GM19351 (cell line): Measurements from ENCODE around the gene FANCI.

Source experiments
- ATAC-seq: cut with Tn5 transposase; IDR thresholded peaks from one replicate; pipeline ENCODE4 v1.9.1; 2021; ENCODE audit warnings: mild to moderate bottlenecking, moderate library complexity; ENCODE audit not compliant: unreplicated experiment

FANCI gene

DNA sequence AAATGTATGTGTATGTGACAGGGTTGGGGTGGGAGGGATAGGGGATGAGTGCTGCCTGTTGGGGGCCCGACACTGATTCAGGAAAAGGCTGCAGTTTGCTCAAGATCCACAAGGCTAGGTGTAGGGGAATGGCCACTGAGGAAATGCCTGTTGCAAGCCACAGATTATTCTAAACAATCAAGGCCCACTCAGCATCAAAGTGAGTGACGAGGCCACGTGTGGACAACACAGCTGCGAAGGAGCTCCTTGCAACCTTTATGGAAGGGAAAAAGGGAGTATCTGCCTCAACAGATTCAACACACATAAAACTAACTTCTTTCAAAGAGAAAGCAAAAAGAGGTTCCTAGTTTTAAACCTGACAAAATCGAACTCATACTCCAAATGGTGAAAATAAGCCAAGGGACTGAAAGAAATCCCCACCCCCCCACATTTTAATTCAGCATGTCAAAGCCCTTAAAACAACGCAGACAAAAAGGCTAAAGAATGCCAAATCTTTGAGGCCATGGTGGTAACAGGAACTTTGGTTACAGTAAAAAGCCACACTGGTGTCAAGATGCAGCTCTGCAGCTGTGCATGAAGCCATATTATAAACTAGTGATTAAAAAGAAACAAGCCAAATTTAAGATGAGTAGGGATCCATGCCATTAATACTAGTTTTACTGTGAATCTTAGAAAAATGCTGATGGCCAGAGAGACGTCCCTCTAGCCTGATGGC, 87.3 kb downstream of the FANCI start:
- no peak for ATAC-seq

DNA sequence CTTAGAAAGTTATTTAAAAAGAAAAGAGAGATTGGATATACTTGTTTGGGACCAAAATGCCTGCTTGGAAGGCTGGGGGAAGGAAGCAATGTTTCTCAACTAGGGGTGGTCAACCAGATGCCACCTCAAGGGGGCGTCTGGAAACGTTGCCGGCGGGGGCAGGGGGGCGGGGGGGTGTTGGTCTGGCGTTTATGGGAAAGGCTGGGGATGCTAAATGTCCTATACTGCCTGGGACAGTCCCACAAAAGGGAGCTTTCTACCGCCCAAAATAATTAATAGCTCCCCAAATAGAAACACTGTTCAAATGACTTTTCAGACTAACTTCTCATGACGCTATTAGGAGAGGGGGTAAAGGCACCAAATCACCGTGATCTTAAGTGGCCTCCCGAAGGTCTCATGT, 88.7 kb downstream of the FANCI start:
- ATAC-seq: no peak

DNA sequence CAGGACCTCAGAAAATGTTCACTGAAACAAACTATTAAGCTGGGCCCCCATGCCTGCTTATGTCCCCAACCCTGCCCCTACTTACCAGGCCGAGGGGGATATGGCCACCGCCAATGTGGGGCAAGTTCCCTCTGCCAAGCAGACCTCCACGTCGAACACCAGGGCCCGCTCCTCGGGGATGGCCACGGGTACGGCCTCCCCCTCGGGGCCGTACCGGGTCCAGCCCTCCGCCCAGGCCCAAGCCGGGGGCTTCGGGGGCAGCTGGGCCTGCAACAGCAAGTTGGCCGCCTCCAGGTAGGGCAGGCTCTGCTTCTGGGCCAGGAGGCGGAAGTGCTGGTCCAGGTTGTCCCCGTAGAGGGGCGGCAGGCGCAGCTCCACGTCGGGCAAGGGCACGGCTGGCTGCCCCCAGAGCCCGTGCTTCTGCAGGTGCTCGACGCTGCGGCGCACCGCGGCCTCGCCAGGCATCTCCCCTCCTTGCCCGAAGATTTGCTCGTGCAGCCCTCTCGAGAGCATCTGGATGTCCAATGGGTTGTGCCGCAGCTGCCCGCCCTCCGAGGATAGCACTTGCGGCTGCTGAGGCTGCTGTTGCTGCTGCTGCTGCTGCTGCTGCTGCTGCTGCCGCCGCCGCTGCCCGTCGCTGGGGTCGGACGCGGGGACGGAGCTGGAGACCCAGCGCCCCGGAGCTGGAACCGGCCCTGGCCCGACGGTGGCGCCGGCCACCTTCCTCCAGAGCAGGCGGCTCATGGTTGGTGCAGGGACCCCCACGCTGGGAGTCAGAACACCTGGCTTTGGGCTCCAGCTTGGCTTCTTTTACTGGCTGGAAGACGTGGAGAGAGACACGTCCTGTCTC, 89.5 kb downstream of the FANCI start:
- no peak for ATAC-seq

DNA sequence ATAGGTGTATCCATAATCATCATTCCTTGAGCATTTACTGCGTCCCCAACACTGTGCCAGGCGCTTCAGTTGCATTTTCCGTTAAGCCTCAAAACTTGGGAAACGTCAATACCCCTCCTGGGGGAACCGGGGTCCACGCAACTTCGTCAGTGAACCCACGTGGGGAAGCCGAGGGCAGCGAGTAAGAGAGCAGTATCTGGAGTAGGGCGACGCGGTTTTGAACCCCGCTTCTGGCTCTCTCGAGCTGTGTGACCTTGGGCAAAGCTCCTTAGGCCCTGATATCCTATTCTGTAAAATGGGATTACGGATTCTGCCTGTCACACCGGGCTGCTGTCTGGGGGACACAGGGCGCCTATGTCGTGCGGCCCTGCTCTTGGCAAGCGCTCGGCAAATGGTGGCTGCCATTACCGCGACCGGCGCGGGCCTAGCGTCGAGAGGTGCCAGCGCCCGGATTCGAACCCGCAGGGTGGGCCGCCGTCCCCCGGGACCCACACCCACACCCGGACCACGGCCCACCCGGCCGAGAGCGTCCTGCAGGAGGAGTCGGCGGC, 90.3 kb downstream of the FANCI start:
- peak; percentile 0 for ATAC-seq

DNA sequence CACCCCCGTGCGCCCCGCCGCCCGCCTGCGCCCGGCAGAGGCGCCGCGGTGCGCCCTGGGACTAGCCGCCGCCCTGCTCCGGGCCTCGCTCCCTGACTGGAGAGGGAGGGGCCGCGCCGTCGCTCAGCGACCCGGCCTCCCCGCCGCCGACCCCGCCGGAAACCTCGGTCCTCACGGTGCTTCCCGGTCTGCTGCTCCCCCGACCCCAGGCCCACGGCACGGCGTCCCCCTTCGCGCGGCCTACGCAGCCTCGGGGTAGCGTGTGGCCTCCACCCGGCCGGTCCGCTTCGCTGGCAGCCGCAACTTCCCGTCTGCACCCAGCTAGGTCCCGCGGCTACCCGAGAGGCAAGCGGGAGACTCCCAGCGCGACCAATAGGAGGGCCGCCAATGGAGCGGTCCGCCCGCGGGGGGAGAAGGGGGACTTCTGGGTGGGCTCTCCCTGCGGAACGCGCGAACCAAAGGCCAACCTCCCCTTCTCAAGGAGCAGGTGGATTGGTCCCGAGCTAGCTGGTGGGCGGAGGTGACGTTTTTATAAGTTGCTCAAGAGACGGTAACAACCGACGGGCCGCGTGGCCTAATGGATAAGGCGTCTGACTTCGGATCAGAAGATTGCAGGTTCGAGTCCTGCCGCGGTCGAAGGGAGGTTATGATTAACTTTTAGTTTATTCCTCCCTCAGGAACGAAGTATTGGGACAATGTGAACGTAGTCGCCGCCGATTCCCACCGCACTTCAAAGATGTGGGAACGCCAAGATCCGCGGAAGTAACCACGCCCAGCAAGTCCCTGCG, 90.9 kb downstream of the FANCI start, which contains the start of gene POLG:
TSS of gene POLG (minus strand) at position 315 of the 788 bp plus-strand sequence. CDS start 1,070 bp downstream, outside the sequence.
- ATAC-seq: peak; percentile 89

DNA sequence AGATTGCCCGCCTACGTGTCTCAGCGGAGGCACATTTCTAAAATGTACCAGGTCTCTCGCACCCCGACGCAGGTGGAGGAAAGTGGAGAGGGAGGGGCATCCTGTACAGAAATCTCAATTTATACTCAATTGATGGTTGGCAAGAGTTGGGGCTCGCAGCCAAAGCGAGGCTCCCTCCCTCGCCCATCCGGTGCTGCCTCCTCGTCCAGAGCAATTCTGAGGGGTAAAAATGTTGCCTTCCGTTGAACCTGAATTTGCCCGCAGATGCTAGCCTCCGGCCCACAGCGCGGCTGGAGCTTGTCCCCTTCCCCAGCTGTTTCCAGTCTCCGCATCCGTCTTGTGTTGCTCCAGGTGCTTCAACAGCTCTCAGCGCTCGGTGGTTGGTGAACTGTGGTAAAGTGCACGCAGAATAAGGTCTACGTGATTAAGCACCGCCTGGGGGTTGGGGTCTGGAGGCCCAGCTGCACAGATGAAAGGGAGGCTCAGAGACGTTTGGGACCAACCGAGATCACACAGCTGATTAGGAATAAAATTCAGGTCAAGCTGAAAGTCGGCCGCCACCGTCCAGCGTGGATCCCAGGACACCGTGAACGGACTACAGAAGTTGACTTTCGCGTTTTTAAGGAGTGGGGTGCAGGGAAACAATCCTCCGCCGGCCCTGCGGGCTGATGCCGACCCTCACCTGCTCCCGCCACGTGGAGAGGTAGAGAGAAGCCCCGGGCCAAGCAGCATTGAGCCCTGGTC, 91.7 kb downstream of the FANCI start:
- ATAC-seq: peak; percentile 23

DNA sequence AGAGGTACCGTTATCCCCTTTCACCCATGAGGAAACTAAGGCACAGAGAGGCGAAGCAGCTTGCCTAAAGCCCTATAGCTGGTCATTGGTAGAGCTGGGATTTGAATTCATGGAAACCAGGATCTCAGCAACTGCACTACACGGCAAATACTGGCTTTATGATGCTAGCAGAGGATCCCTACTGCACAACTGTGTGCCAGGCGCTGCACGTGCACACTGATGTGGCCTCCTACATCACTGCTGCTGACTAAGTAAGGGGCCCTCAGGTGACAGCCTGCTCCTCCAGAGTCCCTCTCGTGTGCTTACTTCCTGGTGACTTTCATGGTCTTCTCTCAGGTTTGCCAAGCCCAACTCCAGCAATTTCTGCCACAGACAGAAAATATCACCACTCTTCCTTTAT, 94.3 kb downstream of the FANCI start:
- no peak for ATAC-seq

DNA sequence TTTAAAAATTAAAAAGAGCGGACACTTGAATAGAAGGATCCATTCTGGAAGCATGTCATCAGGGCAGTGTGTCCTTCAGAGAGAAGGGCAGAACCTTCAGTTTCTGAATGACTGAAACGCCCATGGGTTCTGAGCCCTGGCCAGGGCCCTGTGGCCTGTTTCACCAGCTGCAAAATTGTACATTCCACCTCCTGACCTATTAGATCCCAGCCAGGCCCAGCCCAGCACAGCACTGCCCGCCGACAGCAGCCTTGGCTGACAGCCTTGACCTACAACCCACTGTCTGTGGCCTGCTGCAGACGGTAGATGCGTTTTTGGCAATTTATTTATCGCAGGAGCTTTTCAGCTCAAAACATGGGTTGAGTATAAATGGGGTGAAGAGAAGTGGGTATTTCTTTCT, 96.8 kb downstream of the FANCI start:
- ATAC-seq: no peak

DNA sequence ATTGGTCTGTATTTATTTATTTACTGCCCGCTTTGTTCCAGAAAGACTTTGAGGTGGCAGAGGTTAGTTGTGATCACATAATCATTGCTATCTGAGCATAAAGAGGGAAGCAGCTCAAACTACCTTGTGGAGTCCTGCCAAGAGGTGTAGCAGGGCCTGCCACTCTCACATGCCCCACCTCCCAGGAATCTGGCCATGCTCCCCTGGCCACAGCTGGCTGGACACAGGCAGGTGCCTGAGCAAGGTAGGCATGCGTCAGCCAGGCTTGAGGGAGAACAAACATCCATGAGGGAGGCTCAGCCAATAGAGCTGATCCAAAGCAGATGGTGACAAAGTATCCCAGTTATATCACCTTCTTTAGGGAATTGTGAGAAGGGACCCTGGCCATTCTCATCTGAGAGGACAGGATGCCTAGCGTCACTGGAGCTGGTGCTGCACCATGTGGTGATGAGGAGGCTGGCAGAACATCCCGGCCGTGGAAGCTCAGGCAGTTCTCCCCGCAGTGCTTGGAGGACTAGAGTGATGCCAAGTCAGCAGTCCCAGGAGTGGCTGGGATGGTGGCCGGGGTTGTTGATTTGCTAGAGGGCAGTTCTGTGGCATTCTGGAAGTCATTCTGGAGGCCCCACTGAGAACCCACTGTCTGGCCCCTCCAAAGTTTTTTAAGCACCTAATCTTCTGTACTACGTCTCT, 97.7 kb downstream of the FANCI start:
- ATAC-seq: no peak

DNA sequence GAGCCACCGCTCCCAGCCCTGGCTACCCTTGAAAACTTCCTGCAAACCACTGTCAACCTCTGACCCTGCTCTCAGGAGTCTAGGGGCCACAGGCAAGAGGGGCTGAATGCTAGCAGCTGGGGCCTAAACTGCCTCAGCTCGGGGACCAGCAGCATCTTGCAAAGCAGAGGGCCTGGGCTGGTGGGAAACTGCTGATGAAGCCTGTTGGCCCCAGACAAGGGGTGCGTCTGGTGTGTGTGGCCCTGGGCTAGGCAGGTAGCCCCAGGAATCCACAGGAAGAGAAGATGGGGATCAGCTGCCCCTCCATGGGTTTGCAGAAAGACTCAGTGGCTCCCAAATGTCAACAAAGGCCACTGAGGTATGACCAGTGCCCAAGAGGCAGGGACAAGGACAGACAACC, 99.1 kb downstream of the FANCI start:
- no peak for ATAC-seq

DNA sequence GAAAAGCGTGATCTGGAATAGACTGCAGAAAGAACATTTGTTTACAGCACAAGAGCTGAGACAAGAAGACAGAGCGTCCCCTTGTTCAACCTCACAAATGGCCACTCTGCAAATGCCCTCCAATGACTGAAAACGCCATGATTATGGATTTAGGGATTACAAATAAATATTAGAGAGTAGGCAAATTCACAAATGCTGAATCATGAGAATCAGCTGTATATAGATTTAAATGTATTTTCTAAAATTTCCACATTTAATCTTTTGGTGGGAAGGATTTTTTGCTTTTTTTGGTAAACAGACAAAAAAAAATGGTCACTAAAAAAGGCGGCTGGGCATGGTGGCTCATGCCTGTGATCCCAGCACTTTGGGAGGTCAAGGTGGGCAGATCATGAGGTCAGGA, 101.5 kb downstream of the FANCI start:
- ATAC-seq: no peak

DNA sequence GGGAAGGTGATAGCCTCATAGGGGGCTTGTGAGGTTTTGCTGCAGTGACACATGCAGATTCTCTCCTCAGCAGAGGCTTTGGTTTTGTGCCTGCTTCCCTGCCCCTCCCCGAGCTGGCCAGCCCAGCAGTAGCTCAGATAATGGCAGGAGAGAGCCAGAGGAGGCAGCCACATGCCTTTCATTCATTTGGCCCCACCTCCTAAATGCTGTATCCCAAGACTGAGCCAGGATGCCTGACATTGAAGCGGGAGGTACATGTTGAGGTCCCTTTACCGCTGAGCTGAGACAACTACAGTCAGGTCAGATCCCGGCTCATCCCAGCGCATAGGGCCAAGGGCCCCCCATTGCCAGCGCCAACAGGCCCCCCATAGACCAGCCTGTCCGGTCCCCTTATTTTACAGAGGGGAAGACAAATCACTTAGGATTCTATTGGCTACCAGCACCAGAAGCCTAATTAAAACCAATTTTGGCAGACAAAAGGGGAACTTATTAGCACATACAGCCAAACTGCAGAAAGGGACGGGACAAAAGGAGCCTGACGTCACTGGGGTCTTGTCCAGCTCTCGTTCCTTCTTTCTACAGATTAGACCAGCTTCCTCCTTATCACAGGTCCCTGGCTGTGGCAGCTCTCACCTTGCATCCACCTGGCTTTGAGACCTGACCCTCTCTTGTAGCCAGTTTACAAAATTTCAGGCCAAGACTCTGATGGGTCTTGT, 102.9 kb downstream of the FANCI start:
- no peak for ATAC-seq

DNA sequence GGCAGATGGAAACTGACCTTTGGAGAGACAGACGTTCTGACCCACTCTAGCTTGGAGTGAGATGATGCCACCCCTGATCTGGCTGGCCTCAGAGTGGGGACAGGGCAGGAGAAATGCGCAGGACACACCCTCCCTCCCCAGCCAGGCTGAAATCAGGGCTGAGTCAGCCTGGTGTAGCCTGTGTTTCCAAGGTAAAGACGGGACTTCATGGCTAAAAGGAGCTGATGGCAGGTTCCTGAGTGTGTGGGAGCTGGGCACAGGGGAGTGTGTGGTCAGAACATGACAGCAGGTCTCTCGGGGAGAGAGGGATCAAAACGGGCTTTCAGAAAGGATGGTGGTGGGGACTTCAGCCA, 105.4 kb downstream of the FANCI start:
- no peak for ATAC-seq

DNA sequence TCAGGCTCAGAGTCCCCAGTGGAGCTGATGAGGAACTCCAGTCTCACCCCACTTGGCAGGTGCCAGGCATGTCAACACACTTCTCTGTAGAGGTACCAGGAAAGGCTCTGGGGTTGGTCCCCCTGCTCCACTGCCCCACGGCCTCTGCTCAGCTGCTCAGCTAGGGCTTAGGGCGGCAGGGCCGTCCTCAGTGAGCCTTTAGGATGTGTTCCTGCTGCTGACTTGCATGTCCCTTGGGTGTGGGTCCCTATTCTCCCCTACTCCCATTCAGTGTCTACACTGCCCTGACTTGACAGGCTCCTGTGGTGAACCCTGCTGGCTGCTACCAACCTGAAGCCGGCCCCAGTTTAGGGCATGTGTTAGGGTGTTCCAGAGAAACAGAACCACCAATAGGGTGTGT, 108.7 kb downstream of the FANCI start:
- no peak for ATAC-seq

DNA sequence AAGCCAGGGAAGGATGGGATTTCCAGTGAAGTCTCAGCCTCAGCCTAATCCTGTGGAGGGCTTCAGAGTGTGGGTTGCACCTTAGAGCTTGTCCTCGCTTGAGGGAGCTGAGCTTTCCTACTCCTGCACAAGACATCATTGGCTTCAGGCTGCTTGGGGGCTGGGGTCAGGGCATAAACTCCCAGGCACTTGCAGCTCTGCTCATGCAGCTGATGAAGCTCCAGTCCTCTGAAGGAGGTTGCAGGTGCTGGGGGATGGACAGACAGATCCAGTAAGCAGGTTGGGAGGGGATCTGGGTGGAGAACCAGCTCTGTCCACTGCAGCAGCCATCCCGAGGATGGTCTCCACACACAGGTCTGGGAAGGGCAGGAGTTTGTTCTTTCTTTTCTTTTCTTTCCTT, 110.2 kb downstream of the FANCI start:
- no peak for ATAC-seq

DNA sequence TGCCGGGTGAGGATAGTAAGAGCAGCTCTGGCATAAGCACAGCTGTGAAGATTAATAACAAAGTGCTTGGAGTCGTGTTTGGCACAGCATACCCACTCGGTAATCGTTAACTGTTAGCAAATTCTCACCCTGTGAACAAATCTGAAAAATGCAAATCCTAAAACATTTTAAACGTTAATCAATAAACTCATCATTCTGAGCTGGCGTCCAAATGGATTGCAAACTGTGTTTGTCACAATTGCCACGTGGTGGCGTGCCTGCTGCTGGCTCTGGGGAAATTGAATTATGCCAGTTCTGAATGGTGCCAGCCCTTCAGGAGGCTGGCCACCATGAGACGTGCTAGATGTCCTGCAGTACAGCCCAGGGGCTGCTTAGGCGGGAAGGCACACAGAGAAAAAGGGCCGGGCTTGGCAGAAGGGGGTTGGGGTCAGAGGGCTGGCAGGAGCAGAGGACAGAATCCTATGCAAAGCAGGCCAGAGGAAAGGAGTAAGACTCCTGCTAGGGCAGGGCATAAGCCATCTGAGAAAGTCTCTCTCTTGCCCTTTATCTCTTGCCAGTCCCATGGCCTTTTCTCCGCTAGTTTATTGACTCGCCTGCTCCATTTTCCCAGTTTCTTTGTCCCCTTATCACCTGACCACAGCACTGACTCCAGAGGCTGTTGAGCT, 113.0 kb downstream of the FANCI start:
- no peak for ATAC-seq

DNA sequence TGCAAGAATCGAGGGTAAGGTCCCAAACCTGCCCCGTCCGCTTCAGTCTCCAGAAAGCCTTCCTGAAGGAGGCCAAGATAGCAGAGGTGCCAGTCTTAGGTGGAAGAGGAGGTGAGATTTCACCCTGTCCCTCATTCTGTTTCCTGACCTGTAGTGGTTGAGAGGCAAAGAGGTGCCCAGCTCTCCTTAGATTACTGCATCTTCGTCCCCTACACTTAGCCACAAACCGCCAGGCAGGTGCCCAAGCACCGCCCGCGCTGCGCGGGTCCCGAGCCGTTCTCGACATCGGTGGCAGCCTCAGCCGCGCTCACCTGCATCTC, 114.6 kb downstream of the FANCI start:
- peak; percentile 2 for ATAC-seq

DNA sequence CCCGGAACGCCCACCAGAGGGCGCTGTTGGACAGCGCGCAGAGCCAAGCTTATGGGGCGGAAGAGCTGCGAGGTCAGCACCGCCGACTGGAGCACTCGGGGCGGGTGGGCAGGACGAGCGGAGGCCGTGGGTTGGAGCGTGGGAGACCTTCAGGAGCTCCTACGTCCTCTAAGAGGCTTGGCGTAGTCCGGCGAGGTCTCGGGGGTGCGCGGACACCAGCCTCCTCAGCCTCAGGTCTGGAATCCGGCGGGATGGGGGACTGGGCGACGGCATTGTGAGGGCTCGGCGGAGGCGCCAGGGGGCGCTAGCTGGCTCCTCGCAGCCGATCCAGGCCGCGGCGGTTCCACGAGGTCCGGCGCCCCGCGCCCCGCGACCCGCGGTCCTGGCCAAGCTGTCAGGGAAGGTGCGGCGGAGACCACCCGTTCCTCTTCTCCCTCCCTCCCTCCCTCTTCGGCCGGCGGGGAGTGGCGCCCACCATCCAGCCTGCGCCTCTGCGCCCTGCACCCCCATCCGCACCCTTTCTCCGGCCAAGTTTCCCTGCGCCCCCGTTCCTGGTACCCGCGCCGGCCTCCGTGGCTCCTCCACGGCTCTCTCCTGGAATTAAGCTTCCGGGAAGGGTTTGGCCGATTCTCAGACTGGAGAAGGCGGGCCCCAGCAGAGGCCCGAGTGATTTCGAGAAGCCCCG, 115.1 kb downstream of the FANCI start:
- peak; percentile 92 for ATAC-seq
